IgD-negative memory B cell (primary cell): Measurements from ENCODE around the gene LIN54. TPM values are rescaled to one million over a fixed set of nuclear protein-coding genes. Genes with fewer than 3 reads are reported as not detected.

ENCODE experiments used
- polyA plus RNA-seq: library from polyadenylated mRNA; unstranded; fragments of 300-500 nt; fragmentation: Illumina TruSeq; gene quantifications from one replicate; pipeline ENCODE4 v1.2.3, GENCODE V29; 2021

Gene LIN54
- polyA plus RNA-seq, 1 donor from 2014 or later: 7.7 TPM

Other genes with a start within 250 kb of the LIN54 start
- not detected for gene SCD5, start 212.0 kb downstream of the LIN54 start, polyA plus RNA-seq
- 102 TPM for gene SEC31A, start 119.7 kb downstream of the LIN54 start, polyA plus RNA-seq
- gene THAP9, start 110.1 kb downstream of the LIN54 start, polyA plus RNA-seq: 2.0 TPM
- 40.7 TPM for gene COPS4, start 24.4 kb upstream of the LIN54 start, polyA plus RNA-seq
- 884 TPM for gene PLAC8, start 103.9 kb upstream of the LIN54 start, polyA plus RNA-seq